Trophoblast cell (in vitro differentiated cells and primary cell): ENCODE data around the gene TMEM80.

Source experiments
- DNase-seq, 2 donors: peaks; one replicate each; pipeline ENCODE4 v3.0.0-alpha.2; 2016
- H2AFZ ChIP-seq: 2 replicates; pipeline ENCODE4 v1.6.1; 2013; ENCODE audit warnings: low read length, moderate library complexity, mild to moderate bottlenecking; ENCODE audit not compliant: insufficient read depth, poor library complexity
- H2AK5ac ChIP-seq: 2 replicates; pipeline ENCODE4 v1.6.1; 2013; ENCODE audit warnings: mild to moderate bottlenecking, low read length
- H2BK120ac ChIP-seq: 2 replicates; pipeline ENCODE4 v1.6.1; 2013; ENCODE audit warnings: low read length, mild to moderate bottlenecking, moderate library complexity; ENCODE audit not compliant: insufficient read depth, poor library complexity
- H2BK12ac ChIP-seq: 2 replicates; pipeline ENCODE4 v1.6.1; 2013; ENCODE audit warnings: mild to moderate bottlenecking, low read length, moderate library complexity
- H2BK5ac ChIP-seq: 2 replicates; pipeline ENCODE4 v1.6.1; 2013; ENCODE audit warnings: low read length, low read depth, moderate library complexity, mild to moderate bottlenecking; ENCODE audit not compliant: poor library complexity
- H3K14ac ChIP-seq: 2 replicates; pipeline ENCODE4 v1.6.1; 2013; ENCODE audit warnings: mild to moderate bottlenecking, low read length
- H3K18ac ChIP-seq: 2 replicates; pipeline ENCODE4 v1.6.1; 2013; ENCODE audit warnings: mild to moderate bottlenecking, low read length
- H3K23ac ChIP-seq: 2 replicates; pipeline ENCODE4 v1.6.1; 2013; ENCODE audit warnings: low read length
- H3K27ac ChIP-seq: 2 replicates; pipeline ENCODE4 v1.5.1; 2013; ENCODE audit warnings: low read depth, mild to moderate bottlenecking, inconsistent platforms, low read length, moderate library complexity
- H3K27me3 ChIP-seq: 2 replicates; pipeline ENCODE4 v1.6.1; 2013; ENCODE audit warnings: inconsistent platforms, mild to moderate bottlenecking, low read length, moderate library complexity; ENCODE audit not compliant: insufficient read depth
- H3K36me3 ChIP-seq, 2 experiments: 1 replicate in 1 of 2; 2 replicates in 1 of 2; pipeline ENCODE4 v1.6.1; 2013; ENCODE audit warnings: low read length in 2 of 2, mild to moderate bottlenecking in 2 of 2, moderate library complexity in 1 of 2; ENCODE audit not compliant: insufficient read depth in 2 of 2, control insufficient read depth in 1 of 2
- H3K4ac ChIP-seq: 2 replicates; pipeline ENCODE4 v1.6.1; 2013; ENCODE audit warnings: low read depth, mild to moderate bottlenecking, low read length, moderate library complexity
- H3K4me1 ChIP-seq, 2 experiments: 1 replicate in 1 of 2; 2 replicates in 1 of 2; pipeline ENCODE4 v1.6.1; 2013; ENCODE audit warnings: low read length in 2 of 2, mild to moderate bottlenecking in 2 of 2, moderate library complexity in 1 of 2; ENCODE audit not compliant: insufficient read depth in 2 of 2, control insufficient read depth in 1 of 2
- H3K4me2 ChIP-seq: 2 replicates; pipeline ENCODE4 v1.6.1; 2013; ENCODE audit warnings: inconsistent platforms, mild to moderate bottlenecking, low read length, moderate library complexity
- H3K4me3 ChIP-seq: 2 replicates; pipeline ENCODE4 v1.5.1; 2013; ENCODE audit warnings: mild to moderate bottlenecking, low read depth, low read length, inconsistent platforms
- H3K79me1 ChIP-seq: one replicate; pipeline ENCODE4 v1.6.1; 2013; ENCODE audit warnings: low read length
- H3K79me2 ChIP-seq: 2 replicates; pipeline ENCODE4 v1.6.1; 2013; ENCODE audit warnings: low read length, mild to moderate bottlenecking; ENCODE audit not compliant: control insufficient read depth, insufficient read depth, poor library complexity
- H3K9ac ChIP-seq: 2 replicates; pipeline ENCODE4 v1.6.1; 2013; ENCODE audit warnings: mild to moderate bottlenecking, low read length
- H3K9me3 ChIP-seq: 2 replicates; pipeline ENCODE4 v1.6.1; 2013; ENCODE audit warnings: low read depth, mild to moderate bottlenecking, control low read depth, inconsistent platforms, low read length; ENCODE audit not compliant: insufficient read depth
- H4K12ac ChIP-seq: 2 replicates; pipeline ENCODE4 v1.6.1; 2013; ENCODE audit warnings: low read depth, mild to moderate bottlenecking, low read length, moderate library complexity
- H4K8ac ChIP-seq: 2 replicates; pipeline ENCODE4 v1.6.1; 2013; ENCODE audit warnings: low read depth, mild to moderate bottlenecking, low read length, moderate library complexity
- H4K91ac ChIP-seq: one replicate; pipeline ENCODE4 v1.6.1; 2013; ENCODE audit warnings: low read depth, mild to moderate bottlenecking, low read length, moderate library complexity
- WGBS: extraction: QIAGEN DNeasy Blood & Tissue Kit; methylation state at CpG from one replicate; pipeline ENCODE4 v1.1.7; 2013; ENCODE audit warnings: missing lambda C conversion rate; ENCODE audit not compliant: insufficient read length, insufficient coverage; ENCODE audit errors: extremely low coverage; 5-methylcytosine and 5-hydroxymethylcytosine counted together

TMEM80 gene

GRCh38 chr11:747158-748006, 51.8 kb downstream of the TMEM80 start, which contains the start of gene TALDO1:
Gene TALDO1, plus strand, starts transcription at chr11:747464. Its CDS starts 18 bp downstream, at chr11:747482.
- Histone ChIP-seq H2BK120ac (peak within 1 kb of the TSS; percentile 62), H3K79me2 (peaks cover 23% of the 10 kb centered on the region), H3K36me3 (peaks cover 2% of the 10 kb centered on the region in 2 experiments), H3K4ac (peak within 1 kb of the TSS; percentile 80), H2AFZ (peak within 1 kb of the TSS; percentile 80), H3K4me3 (peak within 1 kb of the TSS; percentile 98), H3K4me1 (peaks cover 6 to 7% of the 10 kb centered on the region in 2 experiments), H2BK5ac (peak within 1 kb of the TSS; percentile 51), H4K8ac (peak within 1 kb of the TSS; percentile 87), H3K9ac (peak within 1 kb of the TSS; percentile 97), H3K27ac (peak within 1 kb of the TSS; percentile 81), H2AK5ac (peak within 1 kb of the TSS; percentile 86), H4K12ac (peak within 1 kb of the TSS; percentile 59), H3K4me2 (peak within 1 kb of the TSS; percentile 100), H3K9me3 (peaks cover 2% of the 10 kb centered on the region), H3K27me3 (no peaks in the 10 kb centered on the region), H3K79me1 (peaks cover 14% of the 10 kb centered on the region), H4K91ac (peak within 1 kb of the TSS; percentile 90), H2BK12ac (peak within 1 kb of the TSS; percentile 19), H3K23ac (peak within 1 kb of the TSS; percentile 68), H3K18ac (peak within 1 kb of the TSS; percentile 84), H3K14ac (peak within 1 kb of the TSS; percentile 87)
- DNase-seq, result peak; percentile 89 to 94
- WGBS, result no CpG with 5 or more reads among the region's 112 CpGs

- Histone ChIP-seq H3K14ac (peak overlapping the region; percentile 86), H3K18ac (peak overlapping the region; percentile 30), H3K23ac (peak overlapping the region; percentile 68), H4K8ac (peak overlapping the region; percentile 87), H3K79me1 (peaks cover 11% of the 10 kb centered on the region), H3K9ac (peak overlapping the region; percentile 97), H3K4me1 (peaks cover 4 to 6% of the 10 kb centered on the region in 2 experiments), H4K12ac (no peak overlapping the region), H2BK5ac (no peak overlapping the region), H3K4ac (peak overlapping the region; percentile 80), H3K4me2 (peak overlapping the region; percentile 100), H3K27ac (no peak overlapping the region), H4K91ac (peak overlapping the region; percentile 90), H2AFZ (peak overlapping the region; percentile 51), H3K36me3 (peaks cover 5 to 6% of the 10 kb centered on the region in 2 experiments), H3K9me3 (peaks cover 2% of the 10 kb centered on the region), H3K79me2 (peaks cover 25% of the 10 kb centered on the region), H2BK12ac (no peak overlapping the region), H2BK120ac (peak overlapping the region; percentile 62), H3K27me3 (no peaks in the 10 kb centered on the region), H3K4me3 (peak overlapping the region; percentile 98), H2AK5ac (peak overlapping the region; percentile 86)
- no CpG with 5 or more reads among the region's 18 CpGs for WGBS
- peak in 1 of 2 donors; percentile 11 for DNase-seq
Observed at GRCh38 chr11:748007-748359, 52.4 kb downstream of the TMEM80 start.

GRCh38 chr11:749731-750130, 54.1 kb downstream of the TMEM80 start:
- H2BK120ac ChIP-seq, result no peak overlapping the region
- peaks cover 5 to 6% of the 10 kb centered on the region in 2 experiments for H3K36me3 ChIP-seq
- H4K12ac ChIP-seq, result no peak overlapping the region
- no peaks in the 10 kb centered on the region for H3K27me3 ChIP-seq
- no peak for DNase-seq
- H2AFZ ChIP-seq, result no peak overlapping the region
- no peak overlapping the region for H4K91ac ChIP-seq
- no peak overlapping the region for H2BK5ac ChIP-seq
- H3K4me2 ChIP-seq, result no peak overlapping the region
- peak overlapping the region; percentile 71 for H3K4ac ChIP-seq
- no peak overlapping the region for H3K18ac ChIP-seq
- no peak overlapping the region for H4K8ac ChIP-seq
- H3K4me3 ChIP-seq, result no peak overlapping the region
- no peak overlapping the region for H2BK12ac ChIP-seq
- peak overlapping the region; percentile 44 for H3K23ac ChIP-seq
- H3K79me1 ChIP-seq, result peaks cover 11% of the 10 kb centered on the region
- no peak overlapping the region for H2AK5ac ChIP-seq
- WGBS, result no CpG with 5 or more reads among the region's 2 CpGs
- H3K14ac ChIP-seq, result no peak overlapping the region
- peaks cover 25% of the 10 kb centered on the region for H3K79me2 ChIP-seq
- peaks cover 4 to 6% of the 10 kb centered on the region in 2 experiments for H3K4me1 ChIP-seq
- peaks cover 2% of the 10 kb centered on the region for H3K9me3 ChIP-seq
- H3K9ac ChIP-seq, result no peak overlapping the region
- H3K27ac ChIP-seq, result no peak overlapping the region
